Spleen (tissue), 11 donors: ENCODE measurements around the gene DTD1. TPM values are rescaled to one million over a fixed set of nuclear protein-coding genes. Genes with fewer than 3 reads are reported as not detected.

Experiments used
- DNase-seq: peaks from one replicate; pipeline ENCODE4 v3.0.0-alpha.2; 2020
- H3K27ac ChIP-seq, 8 donors: fragments of 200-600 bp; sonication (generic) in 7 of 8; 1 replicate in 4 of 8; 2 replicates in 4 of 8; pipeline versions ENCODE4 v1.5.0 to v1.8.0; 2016 to 2021; ENCODE audit warnings: inconsistent platforms in 4 of 8, mild to moderate bottlenecking in 4 of 8, moderate library complexity in 1 of 8
- H3K27me3 ChIP-seq, 7 donors: fragments of 200-600 bp; sonication (generic) in 6 of 7; replicated peaks in 1 of 7; 1 replicate in 4 of 7; 2 replicates in 3 of 7; pipeline versions ENCODE4 v1.5.0 to v1.8.0; 2016 to 2021; ENCODE audit warnings: inconsistent platforms in 3 of 7, mild to moderate bottlenecking in 1 of 7
- H3K36me3 ChIP-seq, 6 donors: fragments of 200-600 bp; sonication (generic) in 5 of 6; 1 replicate in 4 of 6; 2 replicates in 2 of 6; pipeline versions ENCODE4 v1.5.0 to v1.8.0; 2016 to 2021; ENCODE audit warnings: inconsistent platforms in 2 of 6
- H3K4me1 ChIP-seq, 6 donors: fragments of 200-600 bp; sonication (generic) in 5 of 6; 1 replicate in 3 of 6; 2 replicates in 3 of 6; pipeline versions ENCODE4 v1.5.0 to v1.8.0; 2016 to 2021; ENCODE audit warnings: inconsistent platforms in 3 of 6
- H3K4me3 ChIP-seq, 8 donors: fragments of 200-600 bp; sonication (generic) in 7 of 8; 1 replicate in 4 of 8; 2 replicates in 4 of 8; pipeline versions ENCODE4 v1.5.0 to v1.8.0; 2016 to 2021; ENCODE audit warnings: inconsistent platforms in 4 of 8, mild to moderate bottlenecking in 4 of 8, moderate library complexity in 2 of 8
- H3K9me3 ChIP-seq, 8 donors: fragments of 200-600 bp; sonication (generic) in 7 of 8; 1 replicate in 4 of 8; 2 replicates in 4 of 8; pipeline versions ENCODE4 v1.5.0 to v1.8.0; 2016 to 2021; ENCODE audit warnings: inconsistent platforms in 4 of 8
- CTCF ChIP-seq, 11 experiments: fragments of 200-600 bp in 7 of 11; fragments of 450-650 bp in 4 of 11; sonication (generic) in 4 of 11; IDR thresholded peaks in 8 of 11; conservative IDR thresholded peaks in 3 of 11; 1 replicate in 7 of 11; 2 replicates in 4 of 11; pipeline versions ENCODE4 v1.4.0 to v1.8.0; 2016 to 2021; ENCODE audit warnings: antibody characterized with exemption in 11 of 11, inconsistent platforms in 4 of 11, mild to moderate bottlenecking in 1 of 11
- POLR2A ChIP-seq, 3 donors: fragments of 450-650 bp; IDR thresholded peaks; one replicate each; pipeline ENCODE4 v1.5.1; 2017; ENCODE audit warnings: antibody characterized with exemption in 3 of 3, mild to moderate bottlenecking in 1 of 3
- POLR2AphosphoS5 ChIP-seq, 3 donors: sonication (generic); formaldehyde crosslinking; IDR thresholded peaks; one replicate each; pipeline ENCODE4 v1.5.1; 2017; ENCODE audit warnings: antibody characterized with exemption in 3 of 3
- WGBS, 5 donors: extraction: QIAGEN DNeasy Blood & Tissue Kit in 3 of 5; methylation state at CpG; one replicate each; pipeline versions ENCODE4 v1.1.5 to v1.1.7; 2013 to 2018; 5-methylcytosine and 5-hydroxymethylcytosine counted together
- intact Hi-C: fragments of 100-400 bp; cut with DNase I; formaldehyde crosslinking; loops from one replicate; pipeline ENCODE4 v1.15.0; 2023; ENCODE audit warnings: low total_unique reads
- polyA plus RNA-seq, 3 donors: library from polyadenylated mRNA; stranded (reverse); fragments of 200-250 nt; gene quantifications; one replicate each; pipeline ENCODE4 v1.2.1, GENCODE V29; 2013
- total RNA-seq, 7 donors: library from RNA; depleted of rRNA in 3 of 7; stranded (reverse); fragments of >200 nt in 3 of 7; fragmentation: NEBNext Ultra II Directional in 4 of 7; extraction: Animal tissue kit (Norgen Biotek cat#: 25700) in 4 of 7; gene quantifications; one replicate each; pipeline versions ENCODE4 v1.1.0 to v1.2.1, GENCODE V29; 2016 to 2021
- donor health status: healthy with polysubstance abuse.
- donor health status: DM: no; HTN: no; CAD: no; lungs with moderate emphysema.
- donor health status: DM: no; HTN: no; CAD: no.
- donor health status: Bipolar disorder and iron deficiency.
- donor health status: healthy.
- donor health status: DM: no; HTN: no; CAD: no.
- donor health status: DM: yes; HTN: yes; CAD: no.

The DTD1 gene
- total and polyA plus RNA-seq, 10 donors = 17.4 to 29.7 (median 23.3) TPM

GRCh38 chr20:18621004-18621403 lies 33.1 kb downstream of the DTD1 start:
- no peaks in the 10 kb centered on the region for H3K9me3 ChIP-seq
- peaks cover 0 to 9% (median 0%) of the 10 kb centered on the region in 6 donors for H3K36me3 ChIP-seq
- WGBS, 5 donors = 91 to 95% (median 91%) methylated on average over 5 of the region's 5 CpGs
- intact Hi-C loops = no loop called here
- DNase-seq = no peak
- no peak for TF ChIP-seq POLR2A (IDR thresholded peaks at IDR 0.05)
- TF ChIP-seq CTCF (IDR thresholded peaks at IDR 0.05 in 8 of 11, conservative IDR thresholded peaks at IDR 0.05 in 3 of 11) = no peak
- TF ChIP-seq POLR2AphosphoS5 (IDR thresholded peaks at IDR 0.05) = no peak
- H3K27me3 ChIP-seq = no peaks in the 10 kb centered on the region
- H3K27ac ChIP-seq = no peak overlapping the region
- no peak overlapping the region for H3K4me3 ChIP-seq
- peaks cover 0 to 2% (median 0%) of the 10 kb centered on the region in 6 donors for H3K4me1 ChIP-seq

- Histone ChIP-seq H3K4me3 (no peak overlapping the region), H3K27me3 (no peaks in the 10 kb centered on the region), H3K36me3 (peaks cover 0 to 15% (median under 1%) of the 10 kb centered on the region in 6 donors), H3K27ac (no peak overlapping the region), H3K4me1 (no peaks in the 10 kb centered on the region), H3K9me3 (no peaks in the 10 kb centered on the region)
- intact Hi-C loops = no loop called here
- no peak for DNase-seq
- WGBS, 5 donors = 85 to 98% (median 88%) methylated on average over 13 to 14 of the region's 14 CpGs
- TF ChIP-seq POLR2AphosphoS5 (IDR thresholded peaks at IDR 0.05) (no peak), CTCF (IDR thresholded peaks at IDR 0.05 in 8 of 11, conservative IDR thresholded peaks at IDR 0.05 in 3 of 11) (no peak), POLR2A (IDR thresholded peaks at IDR 0.05) (no peak)
These were observed 35.5 kb downstream of the DTD1 start for GRCh38 chr20:18623156-18623910.

- WGBS, 5 donors = 45 to 96% (median 73%) methylated on average over 2 of the region's 2 CpGs
- DNase-seq = no peak
- Histone ChIP-seq H3K36me3 (peaks cover 0 to 30% (median 3%) of the 10 kb centered on the region in 6 donors), H3K27ac (no peak overlapping the region), H3K4me1 (no peaks in the 10 kb centered on the region), H3K27me3 (no peaks in the 10 kb centered on the region), H3K4me3 (no peak overlapping the region), H3K9me3 (no peaks in the 10 kb centered on the region)
- intact Hi-C loops = no loop called here
- TF ChIP-seq POLR2A (IDR thresholded peaks at IDR 0.05) = no peak
- TF ChIP-seq CTCF (IDR thresholded peaks at IDR 0.05 in 8 of 11, conservative IDR thresholded peaks at IDR 0.05 in 3 of 11) = no peak
- no peak for TF ChIP-seq POLR2AphosphoS5 (IDR thresholded peaks at IDR 0.05)
These were observed 37.1 kb downstream of the DTD1 start for GRCh38 chr20:18624948-18625347.

GRCh38 chr20:18625907-18626655 lies 38.2 kb downstream of the DTD1 start:
- Histone ChIP-seq H3K36me3 (peaks cover 0 to 36% (median 3%) of the 10 kb centered on the region in 6 donors), H3K9me3 (no peaks in the 10 kb centered on the region), H3K27me3 (no peaks in the 10 kb centered on the region), H3K4me1 (no peaks in the 10 kb centered on the region), H3K27ac (no peak overlapping the region), H3K4me3 (no peak overlapping the region)
- no peak for DNase-seq
- TF ChIP-seq POLR2A (IDR thresholded peaks at IDR 0.05) (no peak), POLR2AphosphoS5 (IDR thresholded peaks at IDR 0.05) (no peak), CTCF (IDR thresholded peaks at IDR 0.05 in 8 of 11, conservative IDR thresholded peaks at IDR 0.05 in 3 of 11) (no peak)
- 78 to 93% (median 87%) methylated on average over 6 of the region's 6 CpGs for WGBS, 5 donors
- intact Hi-C loops = no loop called here
